Neural cell (in vitro differentiated cells): Measurements from ENCODE around the gene CIB4.

ENCODE experiments used
- EP300 ChIP-seq: fragments of 450-650 bp; conservative IDR thresholded peaks from 2 replicates; pipeline ENCODE4 v1.6.1; 2014; ENCODE audit warnings: antibody characterized with exemption, mild to moderate bottlenecking, moderate library complexity; ENCODE audit not compliant: poor library complexity, severe bottlenecking
- MXI1 ChIP-seq: fragments of 450-650 bp; conservative IDR thresholded peaks from 2 replicates; pipeline ENCODE4 v1.6.1; 2014; ENCODE audit warnings: antibody characterized with exemption, mild to moderate bottlenecking; ENCODE audit not compliant: poor library complexity, severe bottlenecking
- POLR2AphosphoS5 ChIP-seq: IDR thresholded peaks from 2 replicates; pipeline ENCODE4 v1.6.1; 2012
- TAF1 ChIP-seq: IDR thresholded peaks from 2 replicates; pipeline ENCODE4 v1.6.1; 2012; ENCODE audit warnings: low read depth
- TF ChIP-seq, protein P1 (sequence below): fragments of 450-650 bp; IDR thresholded peaks from 2 replicates; pipeline ENCODE4 v1.5.1; 2014; ENCODE audit warnings: antibody characterized with exemption, mild to moderate bottlenecking, moderate library complexity; ENCODE audit not compliant: poor library complexity, severe bottlenecking
- TF ChIP-seq, protein P2 (sequence below): IDR thresholded peaks from 2 replicates; pipeline ENCODE4 v1.6.1; 2012; ENCODE audit warnings: borderline replicate concordance

DNA sequence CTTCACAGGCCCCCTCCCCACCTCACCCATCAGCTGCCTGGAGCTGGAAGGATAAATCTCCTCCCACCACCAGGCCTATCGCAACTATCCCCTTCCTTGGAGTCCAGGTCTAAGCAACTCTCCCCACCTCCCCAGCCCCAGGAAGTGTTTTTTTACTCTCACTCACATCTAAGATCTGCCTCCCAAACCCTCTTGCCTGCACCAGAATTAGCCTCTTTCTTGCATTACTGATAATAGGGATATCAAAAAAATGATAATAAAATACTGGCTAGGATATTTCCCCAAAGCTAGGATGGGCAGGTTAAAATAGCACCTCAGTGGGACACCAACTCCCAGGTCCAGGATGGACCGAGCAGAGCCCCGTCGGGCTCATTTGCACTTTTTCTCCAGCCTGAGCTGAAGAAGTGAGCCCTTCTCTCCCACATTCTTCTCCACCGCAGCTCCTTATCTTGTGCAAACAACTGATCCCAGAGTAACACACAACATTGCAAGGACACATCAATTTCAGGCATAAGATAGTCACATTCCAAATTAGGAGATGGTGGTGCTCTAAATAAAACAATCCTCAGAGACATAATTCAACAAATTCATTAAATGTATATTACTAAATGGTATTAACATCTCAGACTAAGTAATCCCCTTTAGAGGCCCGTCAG lies 17.7 kb upstream of the CIB4 start:
- TF ChIP-seq POLR2AphosphoS5 (no peak), TAF1 (no peak), EP300 (no peak), MXI1 (no peak)
- TF ChIP-seq, protein P1, sequence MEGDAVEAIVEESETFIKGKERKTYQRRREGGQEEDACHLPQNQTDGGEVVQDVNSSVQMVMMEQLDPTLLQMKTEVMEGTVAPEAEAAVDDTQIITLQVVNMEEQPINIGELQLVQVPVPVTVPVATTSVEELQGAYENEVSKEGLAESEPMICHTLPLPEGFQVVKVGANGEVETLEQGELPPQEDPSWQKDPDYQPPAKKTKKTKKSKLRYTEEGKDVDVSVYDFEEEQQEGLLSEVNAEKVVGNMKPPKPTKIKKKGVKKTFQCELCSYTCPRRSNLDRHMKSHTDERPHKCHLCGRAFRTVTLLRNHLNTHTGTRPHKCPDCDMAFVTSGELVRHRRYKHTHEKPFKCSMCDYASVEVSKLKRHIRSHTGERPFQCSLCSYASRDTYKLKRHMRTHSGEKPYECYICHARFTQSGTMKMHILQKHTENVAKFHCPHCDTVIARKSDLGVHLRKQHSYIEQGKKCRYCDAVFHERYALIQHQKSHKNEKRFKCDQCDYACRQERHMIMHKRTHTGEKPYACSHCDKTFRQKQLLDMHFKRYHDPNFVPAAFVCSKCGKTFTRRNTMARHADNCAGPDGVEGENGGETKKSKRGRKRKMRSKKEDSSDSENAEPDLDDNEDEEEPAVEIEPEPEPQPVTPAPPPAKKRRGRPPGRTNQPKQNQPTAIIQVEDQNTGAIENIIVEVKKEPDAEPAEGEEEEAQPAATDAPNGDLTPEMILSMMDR = no peak
- TF ChIP-seq, protein P2, sequence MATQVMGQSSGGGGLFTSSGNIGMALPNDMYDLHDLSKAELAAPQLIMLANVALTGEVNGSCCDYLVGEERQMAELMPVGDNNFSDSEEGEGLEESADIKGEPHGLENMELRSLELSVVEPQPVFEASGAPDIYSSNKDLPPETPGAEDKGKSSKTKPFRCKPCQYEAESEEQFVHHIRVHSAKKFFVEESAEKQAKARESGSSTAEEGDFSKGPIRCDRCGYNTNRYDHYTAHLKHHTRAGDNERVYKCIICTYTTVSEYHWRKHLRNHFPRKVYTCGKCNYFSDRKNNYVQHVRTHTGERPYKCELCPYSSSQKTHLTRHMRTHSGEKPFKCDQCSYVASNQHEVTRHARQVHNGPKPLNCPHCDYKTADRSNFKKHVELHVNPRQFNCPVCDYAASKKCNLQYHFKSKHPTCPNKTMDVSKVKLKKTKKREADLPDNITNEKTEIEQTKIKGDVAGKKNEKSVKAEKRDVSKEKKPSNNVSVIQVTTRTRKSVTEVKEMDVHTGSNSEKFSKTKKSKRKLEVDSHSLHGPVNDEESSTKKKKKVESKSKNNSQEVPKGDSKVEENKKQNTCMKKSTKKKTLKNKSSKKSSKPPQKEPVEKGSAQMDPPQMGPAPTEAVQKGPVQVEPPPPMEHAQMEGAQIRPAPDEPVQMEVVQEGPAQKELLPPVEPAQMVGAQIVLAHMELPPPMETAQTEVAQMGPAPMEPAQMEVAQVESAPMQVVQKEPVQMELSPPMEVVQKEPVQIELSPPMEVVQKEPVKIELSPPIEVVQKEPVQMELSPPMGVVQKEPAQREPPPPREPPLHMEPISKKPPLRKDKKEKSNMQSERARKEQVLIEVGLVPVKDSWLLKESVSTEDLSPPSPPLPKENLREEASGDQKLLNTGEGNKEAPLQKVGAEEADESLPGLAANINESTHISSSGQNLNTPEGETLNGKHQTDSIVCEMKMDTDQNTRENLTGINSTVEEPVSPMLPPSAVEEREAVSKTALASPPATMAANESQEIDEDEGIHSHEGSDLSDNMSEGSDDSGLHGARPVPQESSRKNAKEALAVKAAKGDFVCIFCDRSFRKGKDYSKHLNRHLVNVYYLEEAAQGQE = no peak
